H1 (cell line): ENCODE measurements around the gene RNF225. TPM values are rescaled to one million over a fixed set of nuclear protein-coding genes. Genes with fewer than 3 reads are reported as not detected.

Experiments used
- BRCA1 ChIP-seq: IDR thresholded peaks from 2 replicates; pipeline ENCODE4 v1.6.1; 2012; ENCODE audit warnings: low read depth, low read length, improper control_type of control experiment
- CHD2 ChIP-seq: IDR thresholded peaks from 2 replicates; pipeline ENCODE4 v1.6.1; 2012; ENCODE audit warnings: low read length, improper control_type of control experiment
- CREB1 ChIP-seq: IDR thresholded peaks from 2 replicates; pipeline ENCODE4 v1.6.1; 2012; ENCODE audit warnings: inconsistent platforms
- EGR1 ChIP-seq: IDR thresholded peaks from 2 replicates; pipeline ENCODE4 v1.6.1; 2011; ENCODE audit warnings: low read depth, low read length, borderline replicate concordance
- NANOG ChIP-seq: IDR thresholded peaks from 2 replicates; pipeline ENCODE4 v1.6.1; 2011; ENCODE audit warnings: low read length, low read depth, mild to moderate bottlenecking, inconsistent platforms; ENCODE audit not compliant: insufficient read depth, poor library complexity, severe bottlenecking
- RFX5 ChIP-seq: IDR thresholded peaks from 2 replicates; pipeline ENCODE4 v1.6.1; 2011; ENCODE audit warnings: low read depth, low read length, improper control_type of control experiment, borderline replicate concordance
- SIN3A ChIP-seq, 2 experiments: IDR thresholded peaks in 1 of 2; conservative IDR thresholded peaks in 1 of 2; 2 replicates each; pipeline ENCODE4 v1.6.1; 2011 to 2012; ENCODE audit warnings: low read length in 2 of 2, improper control_type of control experiment in 1 of 2, low read depth in 1 of 2, mild to moderate bottlenecking in 1 of 2
- SP4 ChIP-seq: IDR thresholded peaks from 2 replicates; pipeline ENCODE4 v1.6.1; 2012; ENCODE audit warnings: low read length, inconsistent platforms
- SUZ12 ChIP-seq: fragments of 200-600 bp; sonication (generic); IDR thresholded peaks from 2 replicates; pipeline ENCODE4 v1.6.1; 2012; ENCODE audit warnings: mild to moderate bottlenecking, inconsistent platforms, low read length, moderate library complexity, mixed read lengths
- polyA plus RNA-seq, 7 experiments: library from polyadenylated mRNA; depleted of rRNA in 3 of 7; stranded (reverse) in 5 of 7; unstranded in 2 of 7; fragments of >200 nt in 5 of 7; fragments of 200-250 nt in 2 of 7; gene quantifications; 1 replicate in 5 of 7; 2 replicates in 1 of 7; 4 replicates in 1 of 7; pipeline versions ENCODE4 v1.2.1 to v1.2.3, GENCODE V29; 2011 to 2013; ENCODE audit warnings: missing spikeins in 2 of 7, mixed read lengths in 2 of 7
- total RNA-seq: library from RNA; stranded (reverse); fragmentation: NEBNext Ultra II Directional; extraction: Animal tissue kit (Norgen Biotek cat#: 25700); gene quantifications from 2 replicates; pipeline ENCODE4 v1.2.1, GENCODE V29; 2021
- TF ChIP-seq, protein P1 (sequence below): fragments of 300-600 bp; sonication (generic); IDR thresholded peaks from 2 replicates; pipeline ENCODE4 v1.7.1; 2012; ENCODE audit warnings: low read length, moderate library complexity, mild to moderate bottlenecking, inconsistent platforms; ENCODE audit not compliant: insufficient replicate concordance

Gene RNF225
- total and polyA plus RNA-seq, 2 of the 8 experiments (the other 6 are each of a cell fraction or from before 2014, with no cell fraction given): 0.17 to 1.0 TPM

DNA sequence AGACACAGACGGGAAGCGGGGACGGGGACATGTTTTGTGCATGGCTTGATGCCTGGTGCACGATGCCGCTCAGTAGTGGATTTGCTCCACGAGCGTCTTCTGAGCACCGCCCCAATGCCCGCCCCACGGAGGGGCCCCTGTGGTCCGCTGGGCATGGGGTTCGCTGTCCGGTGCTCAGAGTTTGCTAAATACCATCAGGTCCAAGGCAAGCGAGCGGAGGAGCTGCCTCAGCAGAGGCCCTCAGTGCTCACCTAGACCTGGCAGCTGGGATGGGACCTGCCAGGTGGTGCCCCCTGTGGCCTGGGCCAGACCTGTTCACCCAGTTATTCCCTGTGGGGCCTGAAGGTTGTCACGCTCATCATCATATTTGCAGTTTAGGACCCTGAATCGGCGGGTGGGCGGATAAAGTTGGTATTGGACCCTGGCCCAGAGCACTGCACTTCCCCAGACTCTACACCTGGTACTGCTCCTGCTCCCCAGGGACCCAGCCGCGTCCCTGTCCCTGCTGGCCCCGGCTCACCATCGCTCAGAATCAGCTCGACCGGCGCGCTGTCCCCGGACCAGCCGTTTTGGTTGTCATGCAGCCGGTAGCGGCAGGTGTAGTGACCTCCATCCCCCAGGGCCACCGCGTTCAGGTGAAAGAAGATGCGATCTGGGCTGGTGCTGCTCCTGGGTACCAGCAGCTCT, 44.4 kb upstream of the RNF225 start (continued):
- TF ChIP-seq SIN3A (conservative IDR thresholded peaks at IDR 0.05 in 1 of 2, IDR thresholded peaks at IDR 0.05 in 1 of 2; ENCODE audit: low read depth in 1 of 2, low read length in 2 of 2) (no peak), CREB1 (no peak), SUZ12 (no peak), SP4 (no peak), RFX5 (no peak), EGR1 (no peak), CHD2 (no peak), BRCA1 (no peak), NANOG (no peak)
- TF ChIP-seq, protein P1, sequence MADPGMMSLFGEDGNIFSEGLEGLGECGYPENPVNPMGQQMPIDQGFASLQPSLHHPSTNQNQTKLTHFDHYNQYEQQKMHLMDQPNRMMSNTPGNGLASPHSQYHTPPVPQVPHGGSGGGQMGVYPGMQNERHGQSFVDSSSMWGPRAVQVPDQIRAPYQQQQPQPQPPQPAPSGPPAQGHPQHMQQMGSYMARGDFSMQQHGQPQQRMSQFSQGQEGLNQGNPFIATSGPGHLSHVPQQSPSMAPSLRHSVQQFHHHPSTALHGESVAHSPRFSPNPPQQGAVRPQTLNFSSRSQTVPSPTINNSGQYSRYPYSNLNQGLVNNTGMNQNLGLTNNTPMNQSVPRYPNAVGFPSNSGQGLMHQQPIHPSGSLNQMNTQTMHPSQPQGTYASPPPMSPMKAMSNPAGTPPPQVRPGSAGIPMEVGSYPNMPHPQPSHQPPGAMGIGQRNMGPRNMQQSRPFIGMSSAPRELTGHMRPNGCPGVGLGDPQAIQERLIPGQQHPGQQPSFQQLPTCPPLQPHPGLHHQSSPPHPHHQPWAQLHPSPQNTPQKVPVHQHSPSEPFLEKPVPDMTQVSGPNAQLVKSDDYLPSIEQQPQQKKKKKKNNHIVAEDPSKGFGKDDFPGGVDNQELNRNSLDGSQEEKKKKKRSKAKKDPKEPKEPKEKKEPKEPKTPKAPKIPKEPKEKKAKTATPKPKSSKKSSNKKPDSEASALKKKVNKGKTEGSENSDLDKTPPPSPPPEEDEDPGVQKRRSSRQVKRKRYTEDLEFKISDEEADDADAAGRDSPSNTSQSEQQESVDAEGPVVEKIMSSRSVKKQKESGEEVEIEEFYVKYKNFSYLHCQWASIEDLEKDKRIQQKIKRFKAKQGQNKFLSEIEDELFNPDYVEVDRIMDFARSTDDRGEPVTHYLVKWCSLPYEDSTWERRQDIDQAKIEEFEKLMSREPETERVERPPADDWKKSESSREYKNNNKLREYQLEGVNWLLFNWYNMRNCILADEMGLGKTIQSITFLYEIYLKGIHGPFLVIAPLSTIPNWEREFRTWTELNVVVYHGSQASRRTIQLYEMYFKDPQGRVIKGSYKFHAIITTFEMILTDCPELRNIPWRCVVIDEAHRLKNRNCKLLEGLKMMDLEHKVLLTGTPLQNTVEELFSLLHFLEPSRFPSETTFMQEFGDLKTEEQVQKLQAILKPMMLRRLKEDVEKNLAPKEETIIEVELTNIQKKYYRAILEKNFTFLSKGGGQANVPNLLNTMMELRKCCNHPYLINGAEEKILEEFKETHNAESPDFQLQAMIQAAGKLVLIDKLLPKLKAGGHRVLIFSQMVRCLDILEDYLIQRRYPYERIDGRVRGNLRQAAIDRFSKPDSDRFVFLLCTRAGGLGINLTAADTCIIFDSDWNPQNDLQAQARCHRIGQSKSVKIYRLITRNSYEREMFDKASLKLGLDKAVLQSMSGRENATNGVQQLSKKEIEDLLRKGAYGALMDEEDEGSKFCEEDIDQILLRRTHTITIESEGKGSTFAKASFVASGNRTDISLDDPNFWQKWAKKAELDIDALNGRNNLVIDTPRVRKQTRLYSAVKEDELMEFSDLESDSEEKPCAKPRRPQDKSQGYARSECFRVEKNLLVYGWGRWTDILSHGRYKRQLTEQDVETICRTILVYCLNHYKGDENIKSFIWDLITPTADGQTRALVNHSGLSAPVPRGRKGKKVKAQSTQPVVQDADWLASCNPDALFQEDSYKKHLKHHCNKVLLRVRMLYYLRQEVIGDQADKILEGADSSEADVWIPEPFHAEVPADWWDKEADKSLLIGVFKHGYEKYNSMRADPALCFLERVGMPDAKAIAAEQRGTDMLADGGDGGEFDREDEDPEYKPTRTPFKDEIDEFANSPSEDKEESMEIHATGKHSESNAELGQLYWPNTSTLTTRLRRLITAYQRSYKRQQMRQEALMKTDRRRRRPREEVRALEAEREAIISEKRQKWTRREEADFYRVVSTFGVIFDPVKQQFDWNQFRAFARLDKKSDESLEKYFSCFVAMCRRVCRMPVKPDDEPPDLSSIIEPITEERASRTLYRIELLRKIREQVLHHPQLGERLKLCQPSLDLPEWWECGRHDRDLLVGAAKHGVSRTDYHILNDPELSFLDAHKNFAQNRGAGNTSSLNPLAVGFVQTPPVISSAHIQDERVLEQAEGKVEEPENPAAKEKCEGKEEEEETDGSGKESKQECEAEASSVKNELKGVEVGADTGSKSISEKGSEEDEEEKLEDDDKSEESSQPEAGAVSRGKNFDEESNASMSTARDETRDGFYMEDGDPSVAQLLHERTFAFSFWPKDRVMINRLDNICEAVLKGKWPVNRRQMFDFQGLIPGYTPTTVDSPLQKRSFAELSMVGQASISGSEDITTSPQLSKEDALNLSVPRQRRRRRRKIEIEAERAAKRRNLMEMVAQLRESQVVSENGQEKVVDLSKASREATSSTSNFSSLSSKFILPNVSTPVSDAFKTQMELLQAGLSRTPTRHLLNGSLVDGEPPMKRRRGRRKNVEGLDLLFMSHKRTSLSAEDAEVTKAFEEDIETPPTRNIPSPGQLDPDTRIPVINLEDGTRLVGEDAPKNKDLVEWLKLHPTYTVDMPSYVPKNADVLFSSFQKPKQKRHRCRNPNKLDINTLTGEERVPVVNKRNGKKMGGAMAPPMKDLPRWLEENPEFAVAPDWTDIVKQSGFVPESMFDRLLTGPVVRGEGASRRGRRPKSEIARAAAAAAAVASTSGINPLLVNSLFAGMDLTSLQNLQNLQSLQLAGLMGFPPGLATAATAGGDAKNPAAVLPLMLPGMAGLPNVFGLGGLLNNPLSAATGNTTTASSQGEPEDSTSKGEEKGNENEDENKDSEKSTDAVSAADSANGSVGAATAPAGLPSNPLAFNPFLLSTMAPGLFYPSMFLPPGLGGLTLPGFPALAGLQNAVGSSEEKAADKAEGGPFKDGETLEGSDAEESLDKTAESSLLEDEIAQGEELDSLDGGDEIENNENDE: no peak
